Ureter (tissue), 1 donor: ENCODE data around the gene POU2AF2. TPM values are rescaled to one million over a fixed set of nuclear protein-coding genes. Genes with fewer than 3 reads are reported as not detected.
"Not testable (repeated sequence)": the region's sequence is repeated elsewhere in the genome, so short reads cannot be mapped to it uniquely, and the experiment has no call there.

ENCODE experiments used
- DNase-seq: peaks from one replicate; pipeline ENCODE4 v3.0.0-alpha.2; 2020; ENCODE audit warnings: low spot score
- total RNA-seq: library from RNA; stranded (reverse); gene quantifications from one replicate; pipeline ENCODE4 v1.2.4, GENCODE V29; 2023
- donor health status: DM: yes; HTN: yes; CAD: no.

POU2AF2 gene, protein sequence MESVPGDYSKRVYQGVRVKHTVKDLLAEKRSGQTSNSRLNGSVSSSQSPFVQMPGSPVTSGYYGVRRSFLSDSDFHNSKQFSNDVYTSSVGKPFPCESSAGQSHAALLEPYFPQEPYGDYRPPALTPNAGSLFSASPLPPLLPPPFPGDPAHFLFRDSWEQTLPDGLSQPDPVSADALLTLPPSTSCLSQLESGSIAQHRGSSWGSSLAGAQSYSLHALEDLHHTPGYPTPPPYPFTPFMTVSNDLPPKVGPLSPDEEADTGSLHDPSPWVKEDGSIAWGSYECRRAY
- 1.2 TPM for total RNA-seq

GRCh38 chr11:111245425-111245824 lies at the start of gene POU2AF2:
Gene POU2AF2 (plus strand): TSS chr11:111245725. CDS start chr11:111245854, 129 bp downstream.
- no peak for DNase-seq

DNA sequence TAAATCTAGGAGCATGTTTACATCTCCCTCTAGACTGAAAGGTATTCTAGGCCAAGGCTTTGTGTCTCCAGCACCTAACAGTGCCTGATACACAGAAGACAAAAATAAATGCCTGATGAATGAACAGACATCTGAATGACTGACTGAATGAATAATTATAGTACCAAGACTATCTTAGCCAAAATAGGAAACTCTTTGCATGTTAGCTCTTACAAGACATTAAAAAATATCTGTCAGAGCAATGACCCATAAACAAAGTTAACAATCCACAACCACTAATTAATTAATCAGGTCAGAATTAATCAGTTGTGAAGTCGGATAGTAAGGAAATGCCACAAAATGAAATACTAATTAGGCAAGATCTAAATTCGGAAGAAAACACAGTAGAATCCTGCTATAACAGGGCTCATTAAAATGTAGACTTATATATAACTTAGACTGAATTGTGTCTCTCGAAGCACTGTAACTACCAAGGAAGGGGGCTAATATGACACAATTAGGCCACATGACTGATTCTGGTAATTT lies 45.5 kb upstream of the POU2AF2 start:
- no peak for DNase-seq

GRCh38 chr11:111204211-111204610 lies 41.3 kb upstream of the POU2AF2 start:
- no peak for DNase-seq

DNA sequence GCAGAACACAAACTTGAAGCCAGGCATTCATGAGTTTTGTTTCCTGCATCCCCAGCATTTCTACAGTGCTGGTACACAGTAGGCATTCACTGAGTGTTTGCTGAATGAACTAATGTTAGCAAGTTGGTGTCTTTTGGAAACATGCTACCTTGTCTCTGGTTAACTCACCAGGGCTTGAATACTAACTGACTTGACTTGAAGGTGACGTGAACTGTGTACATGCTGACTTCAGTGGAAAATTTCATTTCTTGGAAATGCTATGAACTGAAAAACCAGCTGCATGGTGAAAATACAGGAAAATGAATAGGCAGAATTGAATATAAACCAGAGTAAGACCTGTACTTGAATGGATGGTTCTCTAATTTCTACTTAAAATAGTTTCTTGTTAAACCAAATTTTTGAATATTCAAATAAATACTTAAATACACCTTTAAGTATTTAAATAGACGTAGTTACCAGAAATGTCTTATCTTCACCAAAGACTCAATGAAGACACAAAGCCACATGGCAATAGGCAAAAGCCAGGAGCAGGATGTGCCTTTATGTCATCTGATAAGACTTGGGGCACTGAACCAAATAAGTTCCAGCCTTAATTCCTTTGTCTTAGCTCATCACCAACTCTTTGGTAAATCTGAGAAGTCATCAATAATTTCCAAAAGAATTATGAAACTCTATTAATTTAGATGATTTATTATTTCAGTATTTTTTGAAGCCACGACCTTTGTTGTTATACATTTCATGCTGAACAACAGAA lies 39.7 kb upstream of the POU2AF2 start:
- no peak for DNase-seq

DNA sequence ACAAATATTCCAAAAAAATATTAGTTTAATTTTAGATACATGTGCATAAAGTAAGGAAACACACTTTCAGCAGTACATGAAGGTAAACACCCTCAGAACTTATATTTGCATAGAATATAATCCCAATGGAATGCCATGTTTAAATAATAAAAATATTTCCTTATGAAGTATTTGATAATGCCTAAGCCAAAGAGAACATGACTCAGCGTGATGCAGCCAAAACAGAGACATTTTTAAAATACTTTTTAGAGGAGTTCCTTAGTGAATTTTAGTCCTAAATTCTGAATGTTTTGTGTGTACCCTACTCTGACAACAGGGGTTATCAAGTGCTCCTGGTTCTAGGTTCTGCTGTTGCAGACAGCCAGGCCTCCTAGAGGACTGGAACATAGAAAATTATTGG lies 39.1 kb upstream of the POU2AF2 start:
- no peak for DNase-seq

DNA sequence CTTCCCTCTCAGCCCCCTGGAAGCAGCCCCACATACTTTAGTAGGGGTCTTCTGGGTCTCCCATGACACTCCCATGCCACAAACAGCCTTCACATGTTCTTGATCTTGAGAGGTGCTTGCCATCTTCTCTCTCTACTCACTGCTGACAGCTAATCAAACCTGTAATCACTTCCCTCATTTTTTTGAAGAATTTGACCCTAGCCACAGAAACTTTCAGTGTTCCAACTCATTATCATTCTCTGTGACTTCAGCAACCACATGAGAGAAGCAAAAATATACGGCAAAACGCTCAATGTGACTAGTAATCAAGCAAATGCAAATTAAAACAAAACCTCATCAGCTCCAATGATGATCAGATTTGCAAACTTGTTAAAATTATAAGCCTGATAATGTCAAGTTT lies 38.3 kb upstream of the POU2AF2 start:
- no peak for DNase-seq

- DNase-seq: no peak
Observed at GRCh38 chr11:111209543-111210355, 35.8 kb upstream of the POU2AF2 start.

GRCh38 chr11:111213256-111213655 lies 32.3 kb upstream of the POU2AF2 start:
- no peak for DNase-seq

GRCh38 chr11:111220721-111221120 lies 24.8 kb upstream of the POU2AF2 start:
- no peak for DNase-seq

DNA sequence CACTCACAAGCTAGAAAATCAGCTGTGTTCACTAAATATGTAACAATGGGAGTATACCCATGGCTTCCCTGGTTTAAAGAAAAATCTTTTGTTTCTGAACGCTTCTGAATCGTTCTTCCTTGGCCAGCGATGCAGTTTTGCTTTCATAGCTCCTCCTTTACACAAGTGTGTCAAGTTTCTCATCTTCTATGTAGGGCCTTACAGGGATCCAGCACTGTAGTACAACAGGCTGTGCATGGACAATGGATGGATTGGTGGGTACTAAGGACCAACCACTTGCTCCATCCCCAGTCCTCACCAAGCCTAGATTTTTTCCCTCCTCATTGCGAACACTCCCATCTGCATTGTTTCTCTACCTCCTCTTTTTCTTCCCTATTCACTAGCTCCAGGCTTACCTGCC lies 24.3 kb upstream of the POU2AF2 start:
- no peak for DNase-seq

- DNase-seq: not testable (repeated sequence)
Observed at GRCh38 chr11:111221936-111222335, 23.6 kb upstream of the POU2AF2 start.

- not testable (repeated sequence) for DNase-seq
Observed at GRCh38 chr11:111222821-111223455, 22.6 kb upstream of the POU2AF2 start.

GRCh38 chr11:111225881-111226280 lies 19.6 kb upstream of the POU2AF2 start:
- no peak for DNase-seq

DNA sequence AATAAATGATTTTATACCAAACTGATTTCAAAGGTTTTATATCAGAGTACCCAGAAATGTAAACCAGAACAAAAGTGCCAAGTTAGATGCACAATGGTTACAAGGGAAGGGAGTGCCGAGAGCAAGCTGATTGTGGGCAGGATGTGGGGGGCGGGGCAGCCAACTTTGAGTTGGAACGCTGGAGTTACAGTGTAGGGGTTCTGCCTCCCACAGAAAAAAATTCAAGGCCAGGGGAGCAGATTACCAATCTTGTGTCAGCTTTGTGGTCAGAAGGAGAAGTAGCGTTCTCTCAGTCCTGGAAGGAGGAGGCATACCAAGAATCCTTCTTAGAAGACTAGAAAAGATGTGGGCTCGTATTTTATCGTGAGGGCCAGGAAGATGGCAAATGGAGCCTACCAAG lies 15.9 kb upstream of the POU2AF2 start:
- DNase-seq: no peak

GRCh38 chr11:111230122-111230465 lies 15.4 kb upstream of the POU2AF2 start:
- no peak for DNase-seq

DNA sequence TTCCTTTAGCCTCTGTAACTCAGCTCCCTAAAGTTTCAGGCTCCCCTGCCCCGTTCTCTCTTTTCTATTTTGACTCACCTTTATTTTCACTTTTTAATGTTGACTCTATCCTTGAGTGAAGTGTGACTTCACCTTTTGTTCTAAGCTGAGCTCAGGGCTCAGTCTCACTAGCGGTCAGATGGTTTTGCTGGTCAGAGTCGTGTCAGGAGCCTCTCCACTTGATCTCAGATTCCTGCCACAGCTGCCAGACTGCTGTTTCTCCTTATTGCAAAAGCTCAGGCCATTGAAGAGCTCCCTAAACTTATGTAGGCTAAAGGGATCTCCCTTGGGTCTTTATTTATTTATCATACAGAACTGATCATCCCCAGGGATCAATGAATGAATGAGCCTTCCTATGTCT lies 13.7 kb upstream of the POU2AF2 start:
- DNase-seq: no peak

DNA sequence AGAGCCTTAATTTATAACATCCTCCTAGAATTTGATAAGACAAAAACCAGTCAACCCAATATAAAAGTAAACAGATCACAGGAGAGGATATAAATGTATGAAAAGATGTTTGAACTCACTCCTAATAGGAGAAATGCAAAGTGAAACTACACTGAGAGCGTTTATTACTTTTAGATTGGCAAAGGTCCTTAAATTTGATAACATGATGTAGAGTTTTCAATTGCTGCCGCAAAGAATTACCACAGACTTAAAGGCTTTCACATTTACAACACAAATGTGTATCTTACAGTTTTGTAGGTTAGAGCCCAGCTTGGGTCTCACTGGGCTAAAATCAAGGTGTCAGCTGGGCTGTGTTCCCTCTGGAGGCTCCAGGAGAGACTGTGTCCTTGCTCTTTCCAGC lies 9.1 kb upstream of the POU2AF2 start:
- no peak for DNase-seq

DNA sequence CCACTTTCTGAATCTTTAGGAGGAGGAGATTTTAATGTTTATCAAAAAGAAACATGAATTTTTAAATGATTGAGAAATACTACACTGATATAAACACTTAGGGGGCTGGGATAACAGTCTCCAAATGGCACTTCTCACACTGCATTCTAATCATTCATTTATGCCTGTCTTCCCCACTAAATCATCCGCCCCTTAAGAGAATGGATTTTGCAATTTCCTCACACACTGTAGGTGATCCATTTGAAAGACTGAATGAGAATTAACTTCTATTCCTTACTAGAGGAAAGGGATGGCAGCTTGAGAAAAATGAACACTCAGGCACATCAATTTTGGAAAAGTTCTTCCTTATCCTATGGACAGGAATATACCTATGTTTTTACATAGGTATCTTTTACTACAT lies 7.6 kb upstream of the POU2AF2 start:
- DNase-seq: no peak

DNA sequence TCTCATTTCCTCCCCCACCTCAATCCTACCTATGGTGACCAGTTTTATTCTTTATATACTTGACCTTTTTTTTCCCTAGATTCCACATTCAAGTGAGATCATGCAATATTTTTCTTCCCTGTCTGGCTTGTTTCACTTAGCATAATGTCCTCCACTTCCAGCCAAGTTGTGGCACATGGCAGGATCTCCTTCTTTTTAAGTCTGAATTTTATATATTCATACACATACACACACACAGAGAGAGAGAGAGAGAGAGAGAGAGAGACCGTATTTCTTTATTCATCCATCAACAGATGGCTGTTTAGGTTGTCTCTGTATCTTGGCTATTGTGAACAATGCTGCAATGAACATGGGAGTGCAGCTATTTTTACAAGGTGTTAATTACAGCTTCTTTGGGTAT lies 1.4 kb downstream of the POU2AF2 start:
- no peak for DNase-seq

- no peak for DNase-seq
Observed at GRCh38 chr11:111250936-111251335, 5.4 kb downstream of the POU2AF2 start.

GRCh38 chr11:111253131-111253530 lies 7.6 kb downstream of the POU2AF2 start:
- DNase-seq: no peak

DNA sequence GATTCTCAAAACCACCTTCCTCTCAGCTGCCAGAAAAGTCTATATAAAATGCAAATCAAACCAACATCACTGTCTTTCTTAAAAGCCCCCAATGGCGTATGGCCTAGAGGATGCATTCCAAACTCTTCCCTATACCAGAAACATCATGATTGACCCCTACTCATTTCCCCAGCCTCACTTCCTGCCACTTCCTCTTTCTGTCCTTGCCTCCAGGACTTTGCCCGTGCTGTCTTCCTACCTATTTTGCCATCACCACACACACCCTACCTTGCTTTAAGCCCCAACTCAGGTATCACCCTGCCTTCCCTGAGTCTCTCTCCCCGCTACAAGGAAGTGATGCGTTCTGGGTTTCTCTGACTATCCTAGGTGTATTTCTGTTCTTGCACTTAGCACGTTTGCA lies 8.1 kb downstream of the POU2AF2 start:
- DNase-seq: no peak
